HL-60 (cell line): ENCODE data around the gene PAX9.

ENCODE experiments used
- GABPA ChIP-seq: IDR thresholded peaks from 2 replicates; pipeline ENCODE4 v1.6.1; 2012; ENCODE audit warnings: low read depth
- POLR2AphosphoS5 ChIP-seq: IDR thresholded peaks from 2 replicates; pipeline ENCODE4 v1.6.1; 2012; ENCODE audit warnings: low read depth
- TF ChIP-seq, protein P1 (sequence below): IDR thresholded peaks from one replicate; pipeline ENCODE4 v1.5.1; 2011; ENCODE audit warnings: low read length, control low read depth, inconsistent platforms; ENCODE audit not compliant: insufficient read depth

DNA sequence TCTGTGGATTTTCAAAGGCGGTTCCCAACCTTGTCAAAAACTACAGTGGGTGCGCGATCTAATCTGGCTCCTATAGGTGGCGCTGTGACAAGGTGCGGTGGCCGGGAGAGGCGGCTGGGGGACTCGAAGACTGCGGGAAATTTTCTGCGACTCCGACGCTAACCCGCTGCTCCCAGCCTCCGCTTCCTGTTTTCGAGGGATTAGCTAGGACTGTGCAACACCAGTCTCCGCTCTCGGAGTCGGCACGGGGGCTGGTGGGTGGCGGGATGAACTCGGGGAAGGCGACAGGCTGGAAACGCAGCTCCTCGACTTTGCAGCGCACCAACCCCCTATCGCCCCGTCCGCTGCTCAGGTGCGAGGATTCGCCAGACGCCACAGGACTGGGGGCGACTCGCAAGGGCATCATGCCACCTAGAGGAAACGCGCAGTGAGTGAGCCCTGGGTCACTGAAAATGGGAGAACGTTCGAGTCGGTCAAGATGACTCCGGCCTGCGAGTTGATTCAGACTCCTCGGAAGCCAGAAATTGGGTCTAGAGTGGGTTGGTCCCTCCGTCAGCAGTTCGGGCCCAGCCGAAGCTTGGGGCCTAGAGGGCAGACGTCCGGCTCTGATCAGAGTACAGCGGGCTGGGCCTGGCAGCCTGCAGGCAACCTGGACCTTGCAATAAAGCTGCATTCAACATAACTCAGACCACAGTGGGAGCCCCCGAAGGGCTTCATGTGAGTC is 5.5 kb upstream of the PAX9 start:
- TF ChIP-seq, protein P1, sequence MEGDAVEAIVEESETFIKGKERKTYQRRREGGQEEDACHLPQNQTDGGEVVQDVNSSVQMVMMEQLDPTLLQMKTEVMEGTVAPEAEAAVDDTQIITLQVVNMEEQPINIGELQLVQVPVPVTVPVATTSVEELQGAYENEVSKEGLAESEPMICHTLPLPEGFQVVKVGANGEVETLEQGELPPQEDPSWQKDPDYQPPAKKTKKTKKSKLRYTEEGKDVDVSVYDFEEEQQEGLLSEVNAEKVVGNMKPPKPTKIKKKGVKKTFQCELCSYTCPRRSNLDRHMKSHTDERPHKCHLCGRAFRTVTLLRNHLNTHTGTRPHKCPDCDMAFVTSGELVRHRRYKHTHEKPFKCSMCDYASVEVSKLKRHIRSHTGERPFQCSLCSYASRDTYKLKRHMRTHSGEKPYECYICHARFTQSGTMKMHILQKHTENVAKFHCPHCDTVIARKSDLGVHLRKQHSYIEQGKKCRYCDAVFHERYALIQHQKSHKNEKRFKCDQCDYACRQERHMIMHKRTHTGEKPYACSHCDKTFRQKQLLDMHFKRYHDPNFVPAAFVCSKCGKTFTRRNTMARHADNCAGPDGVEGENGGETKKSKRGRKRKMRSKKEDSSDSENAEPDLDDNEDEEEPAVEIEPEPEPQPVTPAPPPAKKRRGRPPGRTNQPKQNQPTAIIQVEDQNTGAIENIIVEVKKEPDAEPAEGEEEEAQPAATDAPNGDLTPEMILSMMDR = no peak
- no peak for TF ChIP-seq POLR2AphosphoS5
- TF ChIP-seq GABPA = no peak
